ENCODE measurements around the gene TRAPPC11.

- TF ChIP-seq CTCF (conservative IDR thresholded peaks at IDR 0.05; ENCODE audit: low read depth in 2 of 2) (no peak), ZNF331 (CRISPR knock-in tag; IDR thresholded peaks at IDR 0.05; ENCODE audit: low read depth) (no peak), EZH2phosphoT487 (IDR thresholded peaks at IDR 0.05; ENCODE audit: unreplicated experiment) (no peak), POLR2AphosphoS5 (IDR thresholded peaks at IDR 0.05; ENCODE audit: low read depth) (no peak), EZH2 (IDR thresholded peaks at IDR 0.05; ENCODE audit: low read depth, unreplicated experiment) (no peak), CREB1 (CRISPR knock-in tag; IDR thresholded peaks at IDR 0.05; ENCODE audit: low read depth) (no peak)
These were observed 19.8 kb upstream of the TRAPPC11 start for GRCh38 chr4:183639291-183639690.

Data from GM23338 (cell line).